Mucosa of rectum (tissue), 2 donors: ENCODE results near the gene GABBR2.

Experiments used
- H3K27ac ChIP-seq, 2 donors: one replicate each; pipeline ENCODE4 v1.7.0; 2013; ENCODE audit warnings: inconsistent platforms in 2 of 2, low read depth in 2 of 2, low read length in 2 of 2
- H3K27me3 ChIP-seq, 2 donors: one replicate each; pipeline ENCODE4 v1.7.0; 2013; ENCODE audit warnings: low read length in 2 of 2; ENCODE audit not compliant: control insufficient read depth in 2 of 2, insufficient read depth in 2 of 2
- H3K36me3 ChIP-seq, 2 donors: one replicate each; pipeline ENCODE4 v1.7.0; 2013; ENCODE audit warnings: low read length in 2 of 2; ENCODE audit not compliant: control insufficient read depth in 2 of 2, insufficient read depth in 2 of 2
- H3K4me1 ChIP-seq, 2 donors: one replicate each; pipeline ENCODE4 v1.7.0; 2013; ENCODE audit warnings: low read length in 2 of 2, mild to moderate bottlenecking in 1 of 2; ENCODE audit not compliant: control insufficient read depth in 2 of 2, insufficient read depth in 2 of 2
- H3K4me3 ChIP-seq, 2 donors: one replicate each; pipeline ENCODE4 v1.7.0; 2013; ENCODE audit warnings: low read length in 2 of 2
- H3K9ac ChIP-seq, 2 donors: one replicate each; pipeline ENCODE4 v1.7.0; 2013; ENCODE audit warnings: low read length in 2 of 2, low read depth in 1 of 2, mild to moderate bottlenecking in 1 of 2
- H3K9me3 ChIP-seq, 2 donors: one replicate each; pipeline ENCODE4 v1.7.0; 2013; ENCODE audit warnings: low read length in 2 of 2; ENCODE audit not compliant: control insufficient read depth in 2 of 2
- donor health status: healthy.
- donor health status: Normal muscosa, but diverticular disease.

The GABBR2 gene

GRCh38 chr9:98402019-98402840 lies 306.5 kb downstream of the GABBR2 start:
- Histone ChIP-seq H3K9me3 (no peaks in the 10 kb centered on the region), H3K27ac (no peak overlapping the region), H3K36me3 (no peaks in the 10 kb centered on the region), H3K27me3 (no peaks in the 10 kb centered on the region), H3K4me1 (no peaks in the 10 kb centered on the region), H3K4me3 (no peak overlapping the region), H3K9ac (no peak overlapping the region)

GRCh38 chr9:98401140-98402018 lies 307.4 kb downstream of the GABBR2 start:
- H3K27me3 ChIP-seq: no peaks in the 10 kb centered on the region
- H3K36me3 ChIP-seq: no peaks in the 10 kb centered on the region
- H3K27ac ChIP-seq: no peak overlapping the region
- H3K4me1 ChIP-seq: no peaks in the 10 kb centered on the region
- H3K9me3 ChIP-seq: no peaks in the 10 kb centered on the region
- no peak overlapping the region for H3K4me3 ChIP-seq
- no peak overlapping the region for H3K9ac ChIP-seq

GRCh38 chr9:98399950-98400683 lies 308.6 kb downstream of the GABBR2 start:
- Histone ChIP-seq H3K9ac (no peak overlapping the region), H3K36me3 (no peaks in the 10 kb centered on the region), H3K9me3 (no peaks in the 10 kb centered on the region), H3K4me1 (no peaks in the 10 kb centered on the region), H3K4me3 (no peak overlapping the region), H3K27ac (no peak overlapping the region), H3K27me3 (no peaks in the 10 kb centered on the region)

- H3K36me3 ChIP-seq: no peaks in the 10 kb centered on the region
- no peak overlapping the region for H3K9ac ChIP-seq
- no peaks in the 10 kb centered on the region for H3K9me3 ChIP-seq
- no peaks in the 10 kb centered on the region for H3K4me1 ChIP-seq
- H3K27me3 ChIP-seq: no peaks in the 10 kb centered on the region
- H3K4me3 ChIP-seq: no peak overlapping the region
- no peak overlapping the region for H3K27ac ChIP-seq
Measured at GRCh38 chr9:98396656-98397055, 312.1 kb downstream of the GABBR2 start.

DNA sequence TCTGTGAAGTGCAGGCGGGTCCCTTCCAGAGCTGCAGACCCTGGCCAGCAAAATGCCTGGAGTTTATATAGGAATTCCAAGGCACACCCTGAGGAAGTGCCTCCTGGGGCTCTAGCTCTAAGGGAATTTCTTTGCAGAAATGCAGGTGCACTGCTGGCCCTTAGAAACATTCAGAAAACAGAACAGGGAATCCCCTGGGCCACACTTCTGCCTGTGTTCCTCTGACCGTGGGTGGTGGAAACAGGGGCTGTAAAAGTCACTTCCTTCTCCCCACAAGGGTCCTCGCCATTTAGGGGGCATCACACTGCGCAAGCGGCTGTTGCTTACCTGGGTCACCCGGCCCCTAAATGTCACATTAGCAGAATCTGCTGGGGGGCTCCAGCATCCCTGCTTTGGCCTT lies 312.5 kb downstream of the GABBR2 start:
- Histone ChIP-seq H3K4me3 (no peak overlapping the region), H3K27me3 (no peaks in the 10 kb centered on the region), H3K36me3 (no peaks in the 10 kb centered on the region), H3K9ac (no peak overlapping the region), H3K4me1 (no peaks in the 10 kb centered on the region), H3K27ac (no peak overlapping the region), H3K9me3 (no peaks in the 10 kb centered on the region)

DNA sequence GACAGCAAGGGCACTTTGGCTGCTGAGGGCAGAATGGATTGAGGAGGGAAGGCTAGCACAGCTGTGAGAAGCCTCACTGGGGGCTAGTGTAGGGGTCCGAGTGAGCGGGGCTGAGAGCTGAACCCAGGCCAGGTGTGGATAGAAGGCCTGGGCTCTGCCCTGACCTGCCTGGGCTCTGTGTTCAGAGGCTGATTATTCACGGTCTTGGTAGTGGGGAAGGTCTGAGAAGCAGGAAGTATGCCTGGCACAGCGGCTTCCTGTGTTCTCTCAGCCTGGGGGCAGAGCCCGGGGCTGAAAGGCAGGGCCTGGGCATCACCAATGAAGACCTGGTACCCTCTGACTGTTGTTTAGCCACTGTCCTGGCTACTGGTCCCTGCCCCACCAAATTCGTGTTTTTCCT lies 316.9 kb downstream of the GABBR2 start:
- H3K27ac ChIP-seq: no peak overlapping the region
- H3K9me3 ChIP-seq: no peaks in the 10 kb centered on the region
- no peak overlapping the region for H3K4me3 ChIP-seq
- no peaks in the 10 kb centered on the region for H3K4me1 ChIP-seq
- H3K9ac ChIP-seq: no peak overlapping the region
- H3K36me3 ChIP-seq: no peaks in the 10 kb centered on the region
- no peaks in the 10 kb centered on the region for H3K27me3 ChIP-seq

- no peak overlapping the region for H3K4me3 ChIP-seq
- H3K9ac ChIP-seq: no peak overlapping the region
- H3K27ac ChIP-seq: no peak overlapping the region
- no peaks in the 10 kb centered on the region for H3K36me3 ChIP-seq
- H3K4me1 ChIP-seq: no peaks in the 10 kb centered on the region
- no peaks in the 10 kb centered on the region for H3K27me3 ChIP-seq
- no peaks in the 10 kb centered on the region for H3K9me3 ChIP-seq
Measured at GRCh38 chr9:98391406-98391805, 317.3 kb downstream of the GABBR2 start.

DNA sequence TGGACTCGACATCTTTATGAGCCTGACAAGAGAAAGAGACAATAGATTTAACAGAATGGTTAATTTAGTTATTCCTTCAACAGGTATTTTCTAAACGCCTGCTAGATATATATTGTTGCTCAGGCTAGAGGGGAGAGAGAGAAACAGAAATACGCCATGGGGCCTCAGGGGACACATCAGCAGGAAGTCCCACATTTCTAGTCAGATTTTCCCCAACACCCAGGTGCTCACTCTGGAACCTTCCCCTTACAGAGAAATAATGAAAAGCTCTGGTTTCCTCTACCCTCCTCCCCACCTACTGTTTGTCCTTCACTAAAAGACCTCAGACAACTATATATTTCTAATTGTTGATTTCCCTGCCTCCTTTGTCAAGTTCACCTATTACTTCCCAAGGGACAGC lies 323.0 kb downstream of the GABBR2 start:
- no peaks in the 10 kb centered on the region for H3K36me3 ChIP-seq
- no peak overlapping the region for H3K27ac ChIP-seq
- no peak overlapping the region for H3K9ac ChIP-seq

GRCh38 chr9:98383758-98384157 lies 325.0 kb downstream of the GABBR2 start:
- H3K9me3 ChIP-seq: no peaks in the 10 kb centered on the region

More for the DNA sequence above, 323.0 kb downstream of the GABBR2 start:
- no peaks in the 10 kb centered on the region for H3K27me3 ChIP-seq
- H3K9me3 ChIP-seq: no peaks in the 10 kb centered on the region
- no peak overlapping the region for H3K4me3 ChIP-seq
- no peaks in the 10 kb centered on the region for H3K4me1 ChIP-seq

More at GRCh38 chr9:98383758-98384157, 325.0 kb downstream of the GABBR2 start:
- Histone ChIP-seq H3K4me1 (no peaks in the 10 kb centered on the region), H3K27me3 (no peaks in the 10 kb centered on the region), H3K36me3 (no peaks in the 10 kb centered on the region), H3K27ac (no peak overlapping the region), H3K4me3 (no peak overlapping the region), H3K9ac (no peak overlapping the region)
